Fibroblast of lung (primary cell): ENCODE data around the gene SH3RF1. TPM values are rescaled to one million over a fixed set of nuclear protein-coding genes. Genes with fewer than 3 reads are reported as not detected.
A peak's percentile ranks its signal among the peaks of the same experiment; 100 is the strongest.

Experiments used
- DNase-seq, 2 donors: peaks; one replicate each; pipeline versions ENCODE4 v3.0.0 to v3.0.0-alpha.2; 2010; ENCODE audit warnings: low read depth in 2 of 2
- H2AFZ ChIP-seq: 2 replicates; pipeline ENCODE4 v1.5.1; 2012; ENCODE audit warnings: low read length, control low read depth, inconsistent platforms
- H3K27ac ChIP-seq: 2 replicates; pipeline ENCODE4 v1.5.1; 2011; ENCODE audit warnings: low read length, control low read depth; ENCODE audit not compliant: insufficient read depth
- H3K27me3 ChIP-seq: 2 replicates; pipeline ENCODE4 v1.5.1; 2011; ENCODE audit warnings: mild to moderate bottlenecking, low read length; ENCODE audit not compliant: control insufficient read depth, insufficient read depth
- H3K36me3 ChIP-seq: 2 replicates; pipeline ENCODE4 v1.5.1; 2011; ENCODE audit warnings: low read length; ENCODE audit not compliant: control insufficient read depth, insufficient read depth
- H3K4me1 ChIP-seq: 2 replicates; pipeline ENCODE4 v1.5.1; 2011; ENCODE audit warnings: low read length; ENCODE audit not compliant: control insufficient read depth, insufficient read depth; ENCODE audit errors: extremely low read depth
- H3K4me2 ChIP-seq: 2 replicates; pipeline ENCODE4 v1.5.1; 2011; ENCODE audit warnings: low read length, control low read depth; ENCODE audit not compliant: insufficient read depth; ENCODE audit errors: extremely low read depth
- H3K4me3 ChIP-seq, 4 experiments: fragments of 200-600 bp in 1 of 4; sonication (generic) in 1 of 4; replicated peaks in 1 of 4; 2 replicates each; pipeline ENCODE4 v1.5.1; 2011 to 2016; ENCODE audit warnings: low read length in 4 of 4, low read depth in 3 of 4, mild to moderate bottlenecking in 3 of 4, control low read depth in 2 of 4, inconsistent platforms in 1 of 4, mixed read lengths in 1 of 4; ENCODE audit not compliant: insufficient read depth in 1 of 4; ENCODE audit errors: control extremely low read depth in 1 of 4
- H3K79me2 ChIP-seq: 2 replicates; pipeline ENCODE4 v1.5.1; 2012; ENCODE audit warnings: mild to moderate bottlenecking, low read length, inconsistent platforms; ENCODE audit not compliant: control insufficient read depth, insufficient read depth
- H3K9ac ChIP-seq: 2 replicates; pipeline ENCODE4 v1.5.1; 2011; ENCODE audit warnings: mild to moderate bottlenecking, low read length, control low read depth; ENCODE audit not compliant: insufficient read depth
- H3K9me3 ChIP-seq: 2 replicates; pipeline ENCODE4 v1.5.1; 2012; ENCODE audit warnings: low read depth, low read length; ENCODE audit not compliant: control insufficient read depth, insufficient read depth
- H4K20me1 ChIP-seq: 2 replicates; pipeline ENCODE4 v1.5.1; 2011; ENCODE audit warnings: low read length; ENCODE audit not compliant: control insufficient read depth, insufficient read depth; ENCODE audit errors: extremely low read depth
- CTCF ChIP-seq, 2 donors: IDR thresholded peaks in 1 of 2; conservative IDR thresholded peaks in 1 of 2; 1 replicate in 1 of 2; 2 replicates in 1 of 2; pipeline ENCODE4 v1.5.1; 2011 to 2012; ENCODE audit warnings: low read length in 2 of 2, control low read depth in 1 of 2, inconsistent platforms in 1 of 2, low read depth in 1 of 2, mild to moderate bottlenecking in 1 of 2
- EZH2 ChIP-seq: IDR thresholded peaks from 2 replicates; pipeline ENCODE4 v1.5.1; 2012; ENCODE audit warnings: low read length, control low read depth, mild to moderate bottlenecking; ENCODE audit errors: missing control alignments
- polyA plus RNA-seq, 2 donors: library from polyadenylated mRNA; depleted of rRNA in 1 of 2; stranded (reverse) in 1 of 2; unstranded in 1 of 2; fragments of >200 nt; gene quantifications; 2 replicates each; pipeline ENCODE4 v1.2.1, GENCODE V29; 2011 to 2012; ENCODE audit warnings: missing spikeins in 1 of 2
- total RNA-seq: library from RNA; depleted of rRNA; stranded (reverse); fragments of >200 nt; gene quantifications from 2 replicates; pipeline ENCODE4 v1.2.1, GENCODE V29; 2014

Gene SH3RF1
- total and polyA plus RNA-seq, 2 donors (not counting 1 experiment from before 2014, with no cell fraction given): 13.0 to 18.8 TPM

DNA sequence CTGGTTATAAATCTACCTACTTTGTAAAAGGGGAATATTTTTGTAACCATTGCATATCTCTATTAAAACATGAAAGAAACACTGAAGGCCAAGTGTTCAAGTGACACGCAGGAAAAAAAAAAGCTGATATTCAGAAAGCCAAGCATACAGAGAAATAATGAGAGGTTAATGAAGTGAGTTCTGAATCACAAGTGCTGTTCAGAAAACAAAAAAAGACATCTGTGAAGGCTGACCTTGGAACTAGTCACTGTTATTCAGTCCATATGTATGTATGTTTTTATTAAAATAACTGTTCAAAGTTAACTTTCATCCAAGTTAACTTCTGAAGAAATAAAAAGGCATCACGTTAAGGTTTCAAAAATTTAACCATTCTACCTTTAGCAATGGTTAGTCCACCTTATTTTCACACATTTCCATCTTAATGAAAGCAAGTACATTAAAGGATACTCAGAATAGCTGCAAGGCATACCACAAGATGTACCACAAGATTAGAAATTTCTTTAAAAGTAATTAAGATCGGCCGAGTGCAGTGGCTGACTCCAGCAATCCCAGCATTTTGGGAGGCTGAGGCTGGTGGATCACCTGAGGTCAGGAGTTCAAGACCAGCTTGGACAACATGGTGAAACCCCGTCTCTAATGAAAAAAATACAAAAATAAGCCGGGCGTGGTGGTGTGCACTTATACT, 31.4 kb downstream of the SH3RF1 start:
- H3K79me2 ChIP-seq: peaks cover 83% of the 10 kb centered on the region
- no peaks in the 10 kb centered on the region for H3K27me3 ChIP-seq
- H3K4me2 ChIP-seq: peak overlapping the region; percentile 51
- H3K36me3 ChIP-seq: no peaks in the 10 kb centered on the region
- peaks cover 37% of the 10 kb centered on the region for H3K4me1 ChIP-seq
- no peak overlapping the region for H2AFZ ChIP-seq
- no peaks in the 10 kb centered on the region for H3K9me3 ChIP-seq
- DNase-seq: peak; percentile 50 to 58
- H3K4me3 ChIP-seq: no peak overlapping the region
- H4K20me1 ChIP-seq: no peaks in the 10 kb centered on the region
- TF ChIP-seq EZH2: no peak
- TF ChIP-seq CTCF (conservative IDR thresholded peaks at IDR 0.05 in 1 of 2, IDR thresholded peaks at IDR 0.05 in 1 of 2; ENCODE audit: low read depth in 1 of 2, low read length in 2 of 2): no peak
- no peak overlapping the region for H3K9ac ChIP-seq
- no peak overlapping the region for H3K27ac ChIP-seq

GRCh38 chr4:169238445-169238844, 32.3 kb downstream of the SH3RF1 start:
- Histone ChIP-seq H3K27me3 (no peaks in the 10 kb centered on the region), H3K79me2 (peaks cover 80% of the 10 kb centered on the region), H4K20me1 (no peaks in the 10 kb centered on the region), H3K9ac (no peak overlapping the region), H3K4me1 (peaks cover 37% of the 10 kb centered on the region), H3K4me2 (peak overlapping the region; percentile 32), H3K4me3 (no peak overlapping the region), H3K9me3 (no peaks in the 10 kb centered on the region), H2AFZ (no peak overlapping the region), H3K36me3 (no peaks in the 10 kb centered on the region), H3K27ac (no peak overlapping the region)
- TF ChIP-seq CTCF (conservative IDR thresholded peaks at IDR 0.05 in 1 of 2, IDR thresholded peaks at IDR 0.05 in 1 of 2; ENCODE audit: low read depth in 1 of 2, low read length in 2 of 2) (no peak), EZH2 (no peak)
- peak; percentile 46 to 71 for DNase-seq

DNA sequence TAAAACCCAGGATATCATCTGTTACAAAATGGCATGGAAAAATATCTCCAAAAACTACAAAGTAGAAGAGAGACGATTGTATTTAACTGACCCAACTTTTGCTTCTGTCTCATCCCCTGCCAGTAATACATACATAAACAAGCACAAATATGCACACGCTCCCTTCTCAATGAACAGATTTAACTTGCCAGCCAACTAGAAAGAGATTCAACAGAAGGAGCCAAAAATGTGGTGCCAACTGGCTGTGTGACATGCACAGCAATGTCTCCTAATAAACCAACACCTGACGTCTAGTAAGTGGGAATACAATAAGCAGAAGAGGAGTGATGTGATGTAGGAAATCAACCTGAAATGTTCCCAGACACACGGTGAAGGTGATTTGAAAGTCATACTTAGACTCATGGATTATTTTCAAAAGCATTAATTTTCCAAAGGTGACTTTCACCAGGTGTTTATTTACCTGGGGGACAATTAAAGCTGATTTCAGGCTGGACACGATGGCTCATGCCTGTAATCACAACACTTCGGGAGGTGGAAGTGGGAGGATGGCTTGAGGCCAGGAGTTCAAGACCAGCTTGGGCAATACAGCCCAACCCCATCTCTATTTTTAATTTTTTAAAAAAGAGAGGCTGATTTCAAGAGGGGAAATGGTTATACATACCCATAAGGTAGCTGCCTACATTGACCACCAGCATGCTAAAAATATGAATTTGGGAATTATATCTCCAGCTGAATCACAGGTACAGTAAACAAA, 33.7 kb downstream of the SH3RF1 start:
- H4K20me1 ChIP-seq: no peaks in the 10 kb centered on the region

More for the DNA sequence above, 33.7 kb downstream of the SH3RF1 start:
- no peak for DNase-seq
- Histone ChIP-seq H3K27ac (no peak overlapping the region), H3K27me3 (no peaks in the 10 kb centered on the region), H3K4me2 (peak overlapping the region; percentile 52), H3K4me1 (peaks cover 37% of the 10 kb centered on the region), H3K9me3 (no peaks in the 10 kb centered on the region), H2AFZ (no peak overlapping the region), H3K4me3 (no peak overlapping the region), H3K36me3 (no peaks in the 10 kb centered on the region), H3K9ac (no peak overlapping the region), H3K79me2 (peaks cover 74% of the 10 kb centered on the region)
- TF ChIP-seq EZH2: no peak
- no peak for TF ChIP-seq CTCF (conservative IDR thresholded peaks at IDR 0.05 in 1 of 2, IDR thresholded peaks at IDR 0.05 in 1 of 2; ENCODE audit: low read depth in 1 of 2, low read length in 2 of 2)
